ENCODE results near the gene MOV10.
"Not testable (repeated sequence)": the region's sequence is repeated elsewhere in the genome, so short reads cannot be mapped to it uniquely, and the experiment has no call there.

Gene MOV10

DNA sequence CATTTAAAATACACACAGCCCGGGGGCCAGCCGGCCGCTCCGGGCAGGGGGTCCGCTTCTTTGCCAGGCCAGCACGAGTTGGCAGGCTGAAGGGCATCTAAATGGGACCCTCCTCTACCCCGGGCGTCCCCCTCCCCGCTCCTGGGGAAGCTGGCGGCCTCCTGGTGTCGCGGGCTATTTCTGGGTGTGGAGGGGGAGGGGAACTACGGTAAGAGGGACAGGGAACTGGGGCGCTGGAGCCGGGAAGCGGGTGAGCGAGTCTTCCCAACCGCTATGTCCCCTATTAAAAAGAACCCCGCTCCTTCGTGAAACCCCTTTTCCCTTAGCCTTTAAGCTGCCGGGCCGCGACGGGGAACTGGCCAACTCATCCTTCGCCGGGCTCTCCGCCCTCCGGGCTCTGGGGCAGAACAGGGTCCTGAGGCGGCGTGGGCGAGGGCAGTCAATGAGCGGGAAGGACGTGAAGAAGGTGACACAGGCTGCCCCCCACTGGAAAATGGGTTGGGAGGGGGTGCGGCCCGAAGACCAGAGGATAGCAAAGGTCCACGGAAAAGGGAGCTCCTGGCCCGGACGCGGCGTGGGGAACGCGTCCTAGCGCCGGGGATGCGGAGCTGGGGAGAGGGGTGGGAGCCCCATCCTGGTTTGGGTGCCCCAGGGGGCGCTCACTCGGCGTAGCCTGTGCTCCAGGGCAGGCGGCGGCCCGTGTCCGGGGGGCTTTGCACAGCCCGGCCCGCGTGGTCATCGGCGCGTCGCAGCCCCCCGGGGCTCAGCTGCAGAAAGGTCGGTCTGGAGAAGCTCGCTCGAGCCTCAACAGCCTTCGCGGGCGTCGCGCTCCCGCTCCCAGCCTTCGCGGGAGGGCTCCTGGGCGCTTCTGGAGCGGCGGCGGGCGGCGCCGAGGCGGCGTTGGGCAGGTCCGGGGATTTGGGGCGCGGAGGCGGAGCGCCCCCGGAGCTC is 40.1 kb downstream of the MOV10 start:
- no peak for DNase-seq

DNA sequence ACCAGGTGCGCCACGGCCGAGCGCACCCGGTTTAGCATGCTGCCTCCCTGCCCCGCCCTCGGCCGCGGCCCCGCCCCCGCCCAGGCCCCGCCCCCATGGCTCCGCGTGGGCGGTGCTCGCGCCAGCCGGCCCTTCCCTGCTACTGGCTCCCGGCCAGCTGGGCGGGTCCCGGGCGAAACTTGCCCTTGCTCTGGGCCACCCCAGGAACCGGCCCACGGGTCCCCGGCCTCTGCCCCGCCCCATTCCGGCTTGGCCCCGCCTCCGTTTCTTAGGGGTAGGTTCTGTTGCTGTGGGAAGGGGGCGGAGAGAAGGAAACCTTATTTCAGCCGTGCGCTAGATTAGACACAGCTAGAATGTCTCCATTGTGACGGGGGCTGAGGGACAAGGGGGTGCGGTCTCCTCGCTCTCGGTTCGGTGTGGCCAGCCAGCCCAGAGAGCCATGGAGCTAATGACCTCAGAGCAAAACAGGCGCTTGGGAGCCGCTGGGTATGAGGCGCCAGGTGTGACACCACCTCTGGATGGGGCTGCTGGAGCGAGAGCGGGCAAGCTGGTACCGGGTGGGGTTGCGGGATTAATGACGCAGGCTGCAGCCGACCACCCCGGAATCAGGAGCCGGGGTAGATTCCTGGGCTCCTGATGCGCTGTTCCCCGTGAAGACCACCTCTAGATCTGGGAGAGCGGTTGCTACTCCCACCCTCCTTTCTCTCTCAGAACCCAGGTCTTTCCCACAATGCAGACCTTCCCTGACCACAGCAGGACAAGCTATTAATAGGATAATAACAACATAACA is 41.0 kb downstream of the MOV10 start, which contains the start of gene PPM1J:
Gene PPM1J (minus strand): TSS at position 69 of the 790 bp plus-strand sequence. CDS start 31 bp downstream, at position 38.
- peak; percentile 47 for DNase-seq

DNA sequence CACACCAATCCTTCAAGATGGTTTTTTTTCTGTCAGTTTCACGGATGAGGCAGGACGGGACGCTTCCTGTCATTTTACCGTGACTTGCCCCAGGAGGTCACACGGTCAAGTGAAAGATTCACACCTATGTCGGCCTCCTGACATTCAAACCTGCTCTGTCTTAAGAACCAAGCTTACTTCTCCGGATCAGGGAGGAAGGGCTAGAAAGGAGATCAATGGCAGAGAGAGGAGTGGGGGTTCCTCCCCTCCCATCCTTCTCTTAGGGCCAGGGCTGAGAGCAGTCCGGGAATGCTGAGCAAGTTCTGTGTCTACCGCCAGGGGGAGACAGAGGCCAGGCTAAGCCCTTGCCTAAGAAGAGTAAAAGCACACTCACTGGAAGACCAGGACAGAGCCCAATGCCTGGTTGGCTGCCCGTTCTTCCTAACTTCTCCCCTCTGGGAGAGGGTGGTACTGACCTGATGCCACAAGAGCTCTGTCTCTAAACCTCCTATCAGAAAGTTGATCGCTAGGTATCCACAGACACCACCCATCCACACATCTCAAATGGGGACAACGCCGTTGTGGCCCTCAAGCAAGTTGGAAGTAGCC is 41.8 kb downstream of the MOV10 start:
- DNase-seq: peak; percentile 84

DNA sequence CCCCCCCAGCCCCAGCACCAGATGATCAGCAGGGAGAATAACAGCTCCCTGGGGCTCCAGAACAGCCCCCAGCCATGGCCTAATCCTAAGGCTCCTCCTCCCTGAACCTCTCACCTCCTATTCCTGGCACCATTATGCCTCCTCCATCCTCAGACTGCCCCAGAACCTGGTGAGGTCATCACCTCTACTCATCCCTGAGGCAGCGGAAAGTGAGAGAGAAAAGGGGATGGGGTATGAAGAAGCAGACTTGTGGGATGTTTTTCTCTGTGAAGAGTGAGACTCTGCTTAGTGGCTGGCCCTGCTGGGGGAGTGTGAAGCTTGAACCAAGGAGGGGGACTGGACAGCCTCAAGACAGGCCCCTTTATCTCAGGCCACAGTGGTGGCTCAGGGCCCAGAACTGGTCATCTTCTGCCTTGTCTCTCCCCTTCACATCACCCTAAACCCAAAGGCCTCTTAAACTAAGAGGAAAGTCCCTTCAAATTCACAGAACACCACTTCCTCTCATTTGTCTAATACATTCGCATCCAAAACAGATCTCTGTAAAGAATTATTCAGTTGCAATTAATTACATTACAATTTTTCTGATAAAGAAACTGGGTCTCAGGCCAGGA is 42.9 kb downstream of the MOV10 start:
- no peak for DNase-seq

DNA sequence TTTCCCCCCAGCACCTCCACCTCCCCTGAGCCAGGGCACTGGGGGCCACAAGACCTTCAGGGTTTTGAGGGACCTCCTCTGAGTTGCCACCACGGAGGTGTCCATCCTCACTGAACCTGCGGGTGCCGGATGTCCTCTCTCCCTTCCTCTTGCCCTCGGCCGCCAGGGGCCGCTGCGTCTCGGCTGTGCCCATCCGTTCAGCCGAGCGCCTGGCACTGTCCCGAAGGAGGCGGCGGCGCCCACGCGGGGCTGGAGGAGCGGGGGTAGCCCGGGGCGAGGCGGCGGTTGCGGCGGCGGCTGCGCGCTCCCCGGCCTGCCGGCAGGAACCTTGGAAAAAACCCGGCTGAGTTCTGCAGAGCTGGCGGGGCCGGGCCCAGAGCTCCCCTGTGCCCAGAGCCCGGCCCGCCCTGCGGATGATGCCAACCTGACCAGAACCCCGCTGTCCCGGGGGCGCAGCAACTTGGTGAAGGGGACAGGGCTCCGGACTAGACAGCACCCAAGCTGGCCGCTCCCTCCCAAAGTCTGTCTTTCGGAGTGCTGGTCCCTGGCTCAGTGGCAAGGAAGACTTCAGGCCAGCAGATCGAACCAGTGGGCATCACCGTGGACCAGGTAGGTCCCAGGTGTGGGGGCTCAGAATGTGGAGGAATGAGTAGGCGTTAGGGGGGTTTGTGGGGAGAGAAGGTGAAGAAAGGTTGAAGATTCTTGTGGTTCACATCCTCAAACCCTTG is 44.4 kb downstream of the MOV10 start:
- no peak for DNase-seq

DNA sequence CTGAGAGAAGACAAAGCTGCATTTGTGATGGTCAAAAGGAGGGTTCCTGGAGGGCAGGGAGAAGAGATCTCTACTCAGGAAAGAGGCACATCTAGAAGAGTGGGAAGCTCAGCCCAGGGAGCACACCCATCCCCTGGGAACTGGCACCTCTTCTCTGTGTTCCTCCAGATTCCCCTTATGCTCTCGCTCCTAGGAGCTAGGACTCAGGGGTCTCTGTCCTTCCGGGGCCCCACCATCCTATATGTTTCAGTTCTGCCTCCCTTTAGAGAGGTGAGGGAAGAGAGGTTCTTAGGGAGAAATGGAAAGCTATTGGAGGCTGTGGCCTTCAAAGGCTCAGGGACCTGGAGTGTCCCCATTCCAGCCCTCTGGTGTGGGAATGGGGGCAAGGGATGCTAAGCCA is 45.2 kb downstream of the MOV10 start:
- DNase-seq: no peak

DNA sequence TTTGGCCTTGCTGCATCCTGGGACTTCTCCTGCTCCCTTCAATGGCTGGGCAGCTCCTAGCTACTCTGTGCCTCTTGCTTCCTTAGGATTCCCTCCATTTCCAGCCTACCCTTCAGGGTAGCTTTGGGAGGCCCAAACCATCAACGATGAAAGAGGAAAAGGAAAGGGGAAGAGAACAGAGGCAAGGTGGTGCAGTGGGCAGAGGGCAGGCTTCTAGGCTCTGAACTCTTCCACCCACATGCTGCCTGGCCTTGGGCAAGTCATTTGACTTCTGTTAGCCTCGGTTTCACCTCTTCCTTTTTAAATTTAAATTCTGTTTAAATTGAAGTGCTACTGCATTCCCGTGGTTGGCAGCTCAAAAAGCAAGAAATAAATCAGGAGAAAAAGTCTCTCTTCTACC is 46.3 kb downstream of the MOV10 start:
- no peak for DNase-seq

DNA sequence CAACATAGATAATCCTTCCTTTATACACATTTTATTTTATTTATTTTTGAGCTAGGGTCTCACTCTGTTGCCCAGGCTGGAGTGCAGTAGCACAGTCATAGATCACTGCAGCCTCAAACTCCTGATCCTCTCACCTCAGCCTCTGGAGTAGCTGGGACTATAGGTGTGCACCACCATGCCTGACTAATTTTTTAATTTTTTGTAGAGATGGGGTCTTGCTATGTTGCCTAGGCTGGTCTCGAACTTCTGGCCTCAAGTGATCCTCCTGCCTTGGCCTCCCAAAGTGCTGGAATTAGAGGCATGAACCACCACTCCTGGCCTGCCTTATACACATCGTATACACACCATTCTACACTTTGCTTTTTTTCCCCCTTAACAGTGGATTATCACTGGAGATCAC is 46.8 kb downstream of the MOV10 start:
- not testable (repeated sequence) for DNase-seq

DNA sequence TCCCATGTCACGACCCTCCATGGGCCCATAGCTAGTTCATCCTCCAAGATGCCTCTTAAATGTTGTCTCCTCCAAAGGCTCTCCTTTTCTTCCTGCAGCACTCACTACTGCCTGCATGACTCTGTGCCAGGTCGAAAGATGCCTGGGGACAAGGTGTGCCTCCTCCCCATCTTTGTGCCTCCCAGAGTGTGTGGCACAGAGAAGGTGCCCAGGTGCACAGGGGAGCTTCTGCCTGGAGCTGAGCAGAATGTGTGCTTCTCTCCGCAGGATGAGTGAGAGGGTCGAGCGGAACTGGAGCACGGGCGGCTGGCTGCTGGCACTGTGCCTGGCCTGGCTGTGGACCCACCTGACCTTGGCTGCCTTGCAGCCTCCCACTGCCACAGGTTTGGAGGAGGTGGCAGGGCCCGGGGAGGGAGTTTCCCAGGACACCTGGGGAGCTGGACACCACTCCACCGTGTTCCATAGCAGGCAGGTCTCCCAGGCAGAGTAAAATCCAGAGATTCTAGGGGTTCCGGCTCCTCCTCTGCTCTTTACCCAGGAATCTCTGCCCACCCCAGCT is 47.6 kb downstream of the MOV10 start:
- DNase-seq: no peak

DNA sequence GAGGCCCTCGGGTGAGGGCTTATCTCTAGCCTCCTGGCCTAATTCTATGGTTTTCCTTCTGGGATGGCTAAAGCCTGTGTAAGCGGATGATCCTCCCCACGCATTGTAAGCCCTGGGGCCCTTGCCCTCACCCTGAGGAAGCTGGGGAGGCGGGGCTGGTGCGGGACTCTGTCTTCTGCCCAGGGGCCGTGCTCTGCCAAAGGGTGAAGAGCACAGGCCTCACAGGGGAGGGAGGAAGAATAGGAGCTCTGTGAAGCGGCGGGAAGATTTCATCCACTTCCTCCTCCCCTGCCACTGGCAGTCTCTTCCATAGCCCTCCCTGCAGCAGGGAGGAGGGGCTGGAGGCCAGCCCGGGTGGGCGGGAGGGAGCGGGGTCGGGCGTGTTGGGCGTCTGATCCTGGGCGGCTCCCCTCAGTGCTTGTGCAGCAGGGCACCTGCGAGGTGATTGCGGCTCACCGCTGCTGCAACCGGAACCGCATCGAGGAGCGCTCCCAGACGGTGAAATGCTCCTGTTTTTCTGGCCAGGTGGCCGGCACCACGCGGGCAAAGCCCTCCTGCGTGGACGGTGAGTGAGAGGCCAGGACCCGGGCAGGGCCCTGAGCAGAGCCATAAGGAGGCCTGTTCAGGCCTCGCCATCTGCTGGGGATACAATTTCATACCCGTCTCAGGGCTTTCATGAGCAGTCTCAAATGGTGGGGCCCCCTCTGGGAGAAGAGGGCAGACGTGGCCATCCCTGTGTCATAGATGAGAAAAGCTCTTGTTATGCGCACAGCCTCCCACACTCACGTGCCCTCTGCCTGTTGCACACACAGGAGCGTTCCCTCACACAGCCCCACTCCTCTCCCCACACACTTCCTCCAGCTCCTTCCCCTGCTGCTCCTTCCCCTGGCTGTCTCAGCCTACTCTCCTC is 48.4 kb downstream of the MOV10 start:
- DNase-seq: no peak

DNA sequence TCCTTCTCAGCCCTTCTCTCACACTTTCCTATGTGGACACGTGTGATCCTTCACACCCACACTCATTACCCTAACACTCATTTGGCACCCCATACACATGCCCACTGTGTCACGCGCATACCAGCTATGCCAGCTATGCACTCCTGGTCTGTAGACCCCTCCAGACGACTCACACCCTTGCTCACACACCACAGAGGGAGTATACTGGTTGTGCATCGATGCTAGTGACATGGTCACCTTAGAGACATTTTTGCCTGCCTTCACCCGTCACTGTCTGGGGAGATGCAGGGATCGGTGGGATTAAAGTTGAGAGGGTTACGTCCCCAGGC is 49.0 kb downstream of the MOV10 start:
- no peak for DNase-seq

DNA sequence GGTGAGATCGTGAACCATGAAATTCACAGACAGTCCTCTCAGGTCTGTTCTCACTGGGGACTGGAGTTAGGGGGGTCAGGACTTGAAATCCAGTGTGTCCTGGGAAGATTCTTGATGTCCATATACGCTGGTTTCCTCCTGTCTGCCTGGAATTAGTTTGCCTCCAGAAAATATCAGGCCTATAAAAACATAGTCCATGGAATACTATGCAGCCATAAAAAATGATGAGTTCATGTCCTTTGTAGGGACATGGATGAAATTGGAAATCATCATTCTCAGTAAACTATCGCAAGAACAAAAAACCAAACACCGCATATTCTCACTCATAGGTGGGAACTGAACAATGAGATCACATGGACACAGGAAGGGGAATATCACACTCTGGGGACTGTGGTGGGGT is 49.8 kb downstream of the MOV10 start:
- not testable (repeated sequence) for DNase-seq

DNA sequence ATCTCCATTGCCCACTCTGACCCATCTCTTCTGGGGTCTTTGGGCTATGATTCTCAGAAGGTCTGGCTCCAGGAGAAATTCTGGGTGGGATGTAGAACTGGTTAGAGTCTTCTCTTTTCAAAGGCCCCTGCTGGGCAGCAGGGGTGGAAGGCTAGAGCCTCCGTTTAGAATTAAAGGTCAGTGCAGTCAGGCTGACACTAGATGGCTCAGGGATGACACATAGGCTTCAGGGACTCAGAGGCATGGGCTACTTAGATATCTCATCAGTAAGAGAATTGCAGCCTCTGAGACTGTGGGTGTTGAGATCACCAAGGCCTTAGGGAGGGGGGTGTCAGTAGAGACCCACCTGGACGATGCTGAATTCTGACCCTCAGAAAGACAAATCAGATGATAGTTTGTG is 53.3 kb downstream of the MOV10 start:
- DNase-seq: no peak

DNA sequence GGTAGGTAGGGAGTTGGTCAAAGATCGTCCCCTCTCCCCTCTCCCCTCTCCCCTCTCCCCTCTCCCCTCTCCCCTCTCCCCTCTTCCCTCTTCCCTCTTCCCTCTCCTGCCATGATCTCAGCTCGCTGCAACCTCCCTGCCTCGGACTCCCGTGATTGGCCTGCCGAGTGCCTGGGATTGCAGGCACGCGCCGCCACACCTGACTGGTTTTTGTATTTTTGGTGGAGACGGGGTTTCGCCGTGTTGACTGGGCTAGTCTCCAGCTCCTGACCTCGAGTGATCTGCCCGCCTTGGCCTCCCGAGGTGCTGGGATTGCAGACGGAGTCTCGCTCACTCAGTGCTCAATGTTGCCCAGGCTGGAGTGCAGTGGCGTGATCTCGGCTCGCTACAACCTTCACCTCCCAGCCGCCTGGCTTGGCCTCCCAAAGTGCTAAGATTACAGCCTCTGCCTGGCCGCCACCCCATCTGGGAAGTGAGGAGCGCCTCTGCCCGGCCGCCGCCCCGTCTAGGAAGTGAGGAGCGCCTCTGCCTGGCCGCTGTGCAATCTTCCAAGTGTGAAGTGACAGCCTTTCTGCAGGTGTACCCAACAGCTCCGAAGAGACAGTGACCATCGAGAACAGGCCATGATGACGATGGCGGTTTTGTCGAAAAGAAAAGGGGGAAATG is 54.0 kb downstream of the MOV10 start:
- DNase-seq: not testable (repeated sequence)

DNA sequence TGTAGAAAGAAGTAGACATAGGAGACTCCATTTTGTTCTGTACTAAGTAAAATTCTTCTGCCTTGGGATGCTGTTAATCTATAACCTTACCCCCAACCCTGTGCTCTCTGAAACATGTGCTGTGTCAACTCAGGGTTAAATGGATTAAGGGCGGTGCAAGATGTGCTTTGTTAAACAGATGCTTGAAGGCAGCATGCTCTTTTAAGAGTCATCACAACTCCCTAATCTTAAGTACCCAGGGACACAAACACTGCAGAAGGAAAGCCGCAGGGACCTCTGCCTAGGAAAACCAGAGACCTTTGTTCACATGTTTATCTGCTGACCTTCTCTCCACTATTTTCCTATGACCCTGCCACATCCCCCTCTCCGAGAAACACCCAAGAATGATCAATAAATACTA is 54.6 kb downstream of the MOV10 start:
- not testable (repeated sequence) for DNase-seq

DNA sequence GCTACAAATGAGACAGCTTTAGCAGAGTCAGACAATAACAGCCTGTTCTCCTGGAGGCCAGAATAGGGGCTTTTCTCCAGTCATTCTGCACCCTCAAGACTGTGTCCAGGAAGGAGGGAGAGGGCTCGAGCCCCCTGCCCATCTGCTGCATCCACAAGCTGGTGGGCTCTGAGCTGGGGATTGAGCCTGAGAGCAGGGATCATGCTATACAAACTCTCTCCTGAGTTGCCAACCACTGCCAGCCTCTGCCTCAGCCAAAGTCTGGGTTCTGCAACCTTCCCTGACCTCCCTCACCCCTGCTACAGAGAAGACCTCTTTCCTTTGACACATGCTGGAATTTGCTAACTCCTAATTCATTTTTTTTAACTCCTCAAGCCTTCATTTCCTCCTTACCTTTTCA is 55.5 kb downstream of the MOV10 start:
- no peak for DNase-seq

DNA sequence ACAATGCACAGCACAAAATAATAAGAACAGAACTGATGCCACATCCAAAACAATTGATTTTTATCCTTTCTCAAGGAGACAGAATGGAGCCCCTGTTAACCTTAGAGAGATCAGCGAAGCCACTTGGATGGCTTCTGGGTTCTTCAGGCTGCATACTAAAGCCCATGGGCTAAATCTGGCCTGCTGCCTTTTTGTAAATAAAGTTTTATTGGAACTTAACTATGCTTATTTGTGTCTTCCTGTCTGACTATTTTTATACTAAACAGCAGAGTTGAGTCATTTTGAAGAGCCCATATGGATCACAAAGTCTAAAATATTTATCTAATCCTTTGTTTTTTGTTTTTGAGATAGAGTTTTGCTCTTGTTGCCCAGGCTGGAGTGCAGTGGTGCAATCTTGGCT is 57.0 kb downstream of the MOV10 start:
- no peak for DNase-seq

DNA sequence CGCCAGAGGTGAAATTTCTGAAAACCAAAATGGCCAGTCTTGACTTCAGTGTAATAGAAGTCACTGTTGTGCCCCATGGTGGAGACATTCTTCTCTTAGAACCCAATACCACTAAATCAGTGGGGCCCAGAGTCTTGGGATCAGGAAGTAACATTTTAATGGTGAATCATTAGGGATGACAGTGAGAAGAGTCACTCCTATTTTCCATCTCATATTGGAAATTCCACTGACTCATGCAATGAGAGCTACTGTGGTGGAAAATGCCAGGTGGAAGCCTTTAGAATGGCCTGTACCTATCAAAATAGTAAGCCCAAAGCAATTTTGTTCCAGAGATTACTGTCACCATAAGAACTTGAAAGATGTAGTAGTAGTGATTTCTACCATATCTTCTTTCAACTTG is 61.3 kb downstream of the MOV10 start:
- no peak for DNase-seq

DNA sequence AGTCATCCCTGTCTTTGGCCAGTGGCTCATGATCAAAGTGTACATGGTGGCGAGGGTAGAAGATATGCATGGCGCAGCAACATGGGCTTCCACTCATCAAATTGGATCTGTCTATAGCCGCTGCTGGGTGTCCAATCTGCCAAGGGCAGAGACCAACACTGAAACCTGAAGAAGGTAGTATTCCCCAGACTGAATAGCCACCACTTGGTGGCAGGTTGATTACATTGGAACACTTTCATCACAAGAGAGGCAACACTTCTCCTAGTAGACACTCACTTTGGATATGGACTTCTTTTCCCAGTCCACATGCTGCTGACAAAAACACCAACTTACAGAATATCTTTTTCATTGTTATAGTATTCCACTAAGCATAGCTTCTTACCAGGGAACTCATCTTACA is 63.1 kb downstream of the MOV10 start:
- no peak for DNase-seq
